Suprapubic skin (tissue), 3 donors: ENCODE results near the gene GPD2.

Experiments used
- CTCF ChIP-seq, 2 donors: fragments of 200-600 bp in 1 of 2; fragments of 450-650 bp in 1 of 2; sonication (generic) in 1 of 2; IDR thresholded peaks; one replicate each; pipeline ENCODE4 v1.5.1; 2016 to 2019; ENCODE audit warnings: antibody characterized with exemption in 2 of 2, mild to moderate bottlenecking in 1 of 2, moderate library complexity in 1 of 2
- POLR2A ChIP-seq, 2 donors: fragments of 450-650 bp; IDR thresholded peaks; one replicate each; pipeline ENCODE4 v1.6.1; 2017; ENCODE audit warnings: antibody characterized with exemption in 2 of 2, mild to moderate bottlenecking in 2 of 2, moderate library complexity in 2 of 2

- no peak for TF ChIP-seq CTCF (IDR thresholded peaks at IDR 0.05)
- TF ChIP-seq POLR2A (IDR thresholded peaks at IDR 0.05), result no peak
Measured at GRCh38 chr2:156399950-156400705, 36.1 kb upstream of the GPD2 start.
